Right renal cortex interstitium (tissue), 3 donors: ENCODE data around the gene TGM3. TPM values are rescaled to one million over a fixed set of nuclear protein-coding genes. Genes with fewer than 3 reads are reported as not detected.

ENCODE experiments used
- DNase-seq, 3 donors: peaks; one replicate each; pipeline ENCODE4 v3.0.0-alpha.2; 2013; ENCODE audit warnings: low read depth in 3 of 3, low spot score in 2 of 3
- polyA plus RNA-seq, 3 donors: library from polyadenylated mRNA; unstranded; fragments of 120-200 nt; gene quantifications; one replicate each; pipeline ENCODE4 v1.2.1, GENCODE V29; 2013; ENCODE audit not compliant: insufficient read length in 3 of 3

The TGM3 gene
- polyA plus RNA-seq, 3 donors, result 0.54 to 0.99 (median 0.86) TPM

DNA sequence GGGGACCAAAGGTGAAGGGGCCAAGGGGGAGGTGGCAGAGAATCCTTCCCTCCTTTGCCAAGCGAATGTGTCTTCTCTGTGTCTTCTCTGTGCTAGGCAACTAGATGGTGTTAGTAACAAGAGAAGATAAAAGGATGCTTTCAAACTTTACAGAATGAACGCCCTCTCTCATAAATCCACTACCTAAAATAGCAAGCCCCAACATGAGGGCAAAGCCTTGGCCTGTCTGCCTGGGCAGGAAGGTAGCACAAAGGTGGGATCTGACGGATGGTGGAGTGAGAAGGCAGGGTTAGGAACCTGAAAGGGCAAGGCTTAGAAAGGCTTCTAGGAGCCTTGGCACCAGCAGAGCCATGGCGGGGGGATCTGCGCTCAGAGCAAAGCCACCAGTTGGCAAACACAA is 13.6 kb upstream of the TGM3 start:
- DNase-seq, result no peak

DNA sequence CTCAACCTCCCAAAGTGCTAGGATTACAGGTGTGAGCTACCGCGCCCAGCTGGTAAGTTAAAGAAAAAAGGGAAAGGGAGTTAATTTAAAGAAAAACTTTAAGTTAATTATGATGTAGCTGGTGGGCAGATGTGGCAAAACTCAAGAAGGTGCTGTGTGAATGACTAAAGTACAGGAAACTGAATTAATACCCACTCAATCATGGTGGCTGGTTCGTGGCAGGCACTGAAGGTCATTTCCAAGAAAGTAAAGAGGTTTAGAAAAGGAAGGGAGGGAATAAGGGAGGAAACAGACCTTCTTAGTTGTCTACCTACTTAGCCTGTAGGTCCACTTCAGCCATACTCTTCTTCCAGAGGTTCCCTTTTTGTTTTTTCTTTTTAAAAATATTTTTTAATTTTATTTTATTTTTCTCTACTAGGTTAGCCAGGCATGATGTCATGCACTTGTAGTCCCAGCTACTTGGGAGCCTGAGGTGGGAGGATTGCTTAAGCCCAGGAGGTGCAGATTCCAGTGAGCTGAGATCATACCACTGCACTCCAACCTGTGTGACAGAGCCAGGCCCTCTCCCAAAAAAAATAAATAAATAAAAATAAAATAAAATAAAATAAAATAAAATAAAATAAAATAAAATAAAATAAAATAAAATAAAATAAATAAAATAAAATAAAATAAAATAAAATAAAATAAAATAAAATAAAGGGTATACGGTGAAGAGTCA is 11.9 kb upstream of the TGM3 start:
- DNase-seq, result no peak

DNA sequence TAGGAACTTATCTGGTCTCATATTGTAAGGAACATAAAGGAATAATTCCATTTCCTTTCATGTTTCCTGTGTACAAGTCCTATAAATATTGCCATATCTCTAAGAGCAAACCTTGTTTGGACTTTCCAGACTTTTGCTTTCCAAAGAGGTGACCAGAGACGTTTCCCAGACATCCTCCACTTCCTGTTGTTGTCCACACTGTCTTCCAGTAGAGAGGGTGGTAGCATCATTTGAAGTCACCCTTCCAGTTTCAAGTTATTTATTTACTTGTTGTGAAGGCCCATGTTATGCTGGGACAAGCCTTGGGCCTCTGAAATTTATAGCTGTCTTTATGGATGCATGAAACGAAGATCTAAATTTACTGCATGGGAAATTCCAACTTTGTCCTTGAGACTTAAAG is 10.6 kb upstream of the TGM3 start:
- no peak for DNase-seq

DNA sequence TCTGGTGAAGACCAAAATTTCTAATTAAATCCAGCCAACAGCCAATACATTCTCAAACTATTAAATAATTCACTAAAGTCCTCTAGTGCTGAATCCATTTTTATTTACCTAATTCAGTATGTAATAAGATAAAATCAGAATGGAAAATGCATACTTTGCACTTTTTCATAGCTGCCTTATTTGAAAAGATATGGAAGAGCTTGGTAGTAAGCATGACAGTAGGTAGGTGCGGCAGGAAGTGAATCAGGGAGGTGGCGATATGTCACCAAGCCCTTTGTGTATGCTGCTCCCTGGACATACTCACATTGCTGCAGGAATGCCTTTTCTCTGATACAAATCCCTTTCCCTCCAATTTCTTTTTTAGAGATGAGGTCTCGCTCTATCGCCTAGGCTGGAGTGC is 10.2 kb upstream of the TGM3 start:
- no peak for DNase-seq

DNA sequence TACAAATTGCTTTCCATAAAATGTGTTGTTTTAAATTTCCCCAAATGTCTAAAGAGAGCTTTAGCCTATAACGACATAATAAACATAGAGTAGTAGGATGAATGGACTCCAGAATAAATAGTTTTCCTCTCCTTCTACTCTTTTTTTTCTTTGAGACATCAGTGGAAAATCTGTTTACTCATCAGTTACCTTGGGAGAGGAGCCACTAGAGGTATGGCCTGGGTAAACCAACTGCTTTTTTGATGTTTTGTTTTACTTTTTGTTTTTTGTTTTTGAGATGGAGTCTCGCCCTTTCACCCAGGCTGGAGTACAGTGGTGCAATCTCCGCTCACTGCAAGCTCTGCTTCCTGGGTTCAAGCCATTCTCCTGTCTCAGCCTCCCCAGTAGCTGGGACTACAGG is 8.3 kb upstream of the TGM3 start:
- no peak for DNase-seq

DNA sequence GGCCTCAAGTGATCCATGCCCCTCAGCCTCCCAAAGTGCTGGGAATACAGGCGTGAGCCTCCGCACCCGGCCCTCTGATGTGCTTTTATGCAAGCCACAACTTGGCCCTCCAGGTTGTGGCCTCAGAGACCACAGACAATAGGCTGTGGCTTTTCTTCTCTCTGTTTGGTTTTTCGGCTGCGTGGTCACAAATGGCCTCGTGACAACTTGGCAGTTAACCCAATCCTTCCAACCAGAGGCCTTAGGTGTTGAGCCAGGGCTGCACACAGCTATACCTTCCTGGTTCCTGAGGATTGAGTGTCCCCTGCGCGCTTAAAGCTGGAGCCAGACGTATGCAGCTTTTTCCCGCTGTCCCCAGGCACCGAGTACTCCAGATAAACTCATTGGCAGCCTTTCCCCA is 6.3 kb upstream of the TGM3 start:
- no peak for DNase-seq

DNA sequence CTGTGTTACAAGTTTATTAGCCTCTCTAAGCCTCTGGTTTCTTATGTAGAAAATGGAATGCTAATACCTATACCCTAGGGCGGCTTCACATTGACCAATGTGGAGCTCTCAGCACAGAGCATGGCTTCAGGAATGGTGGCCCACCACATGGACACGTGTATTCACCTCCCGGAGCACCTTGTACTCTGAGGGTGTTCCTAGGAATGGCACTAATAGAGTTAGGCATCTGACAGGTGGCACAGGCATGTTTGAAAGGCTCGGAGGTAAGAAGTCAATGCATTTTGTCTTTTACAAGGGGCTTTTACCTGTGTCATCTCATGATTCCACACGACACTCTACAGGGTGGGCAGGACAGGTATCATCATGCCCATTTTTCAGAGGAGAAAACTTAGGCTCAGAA is 5.3 kb upstream of the TGM3 start:
- no peak for DNase-seq

DNA sequence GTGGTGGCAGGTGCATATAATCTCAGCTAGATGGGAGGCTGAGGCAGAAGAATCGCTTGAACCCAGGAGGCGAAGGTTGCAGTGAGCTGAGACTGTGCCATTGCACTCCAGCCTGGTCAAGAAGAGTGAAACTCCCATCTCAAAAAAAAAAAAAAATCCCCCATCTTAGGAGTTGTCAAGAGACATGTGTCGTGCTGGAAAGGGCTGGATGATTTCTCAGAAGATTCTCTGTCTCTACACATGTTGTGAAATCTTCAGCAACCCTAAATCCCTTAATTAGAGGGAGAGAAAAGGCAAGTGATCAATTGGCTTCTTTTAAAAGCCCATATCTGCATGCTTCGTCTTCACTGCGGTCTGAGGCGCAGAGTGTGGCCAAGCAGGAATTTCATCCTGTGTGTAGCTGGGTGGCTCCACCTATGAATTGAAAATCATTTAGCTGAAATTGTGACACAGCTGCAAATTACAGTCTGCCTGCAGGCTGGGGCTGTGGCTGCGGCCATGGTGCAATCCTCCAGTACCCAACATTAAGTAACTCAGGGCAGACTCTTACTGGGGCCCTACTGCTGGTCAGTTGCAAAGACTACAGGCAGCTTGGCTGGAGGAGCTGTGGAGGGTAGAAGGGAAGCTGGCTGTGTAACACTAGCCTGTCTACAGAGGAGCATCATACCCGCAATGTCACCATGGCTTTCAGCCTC is 3.2 kb upstream of the TGM3 start:
- DNase-seq, result no peak

DNA sequence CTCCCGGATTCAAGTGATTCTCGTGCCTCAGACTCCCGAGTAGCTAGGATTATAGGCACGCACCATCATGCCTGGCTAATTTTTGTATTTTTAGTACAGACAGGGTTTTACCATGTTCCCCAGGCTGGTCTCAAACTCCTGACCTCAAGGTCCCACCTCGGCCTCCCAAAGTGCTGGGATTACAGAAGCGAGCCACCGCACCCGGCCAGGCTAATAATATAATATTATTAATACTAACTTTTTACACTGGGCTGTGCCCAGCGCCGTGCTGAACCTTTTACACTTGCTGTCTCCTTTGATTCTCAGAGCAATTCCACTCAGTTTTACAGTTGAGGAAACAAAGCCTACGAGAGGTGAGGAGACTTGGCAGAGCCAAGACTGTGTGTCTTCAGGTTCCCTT is 2.3 kb upstream of the TGM3 start:
- DNase-seq, result no peak

DNA sequence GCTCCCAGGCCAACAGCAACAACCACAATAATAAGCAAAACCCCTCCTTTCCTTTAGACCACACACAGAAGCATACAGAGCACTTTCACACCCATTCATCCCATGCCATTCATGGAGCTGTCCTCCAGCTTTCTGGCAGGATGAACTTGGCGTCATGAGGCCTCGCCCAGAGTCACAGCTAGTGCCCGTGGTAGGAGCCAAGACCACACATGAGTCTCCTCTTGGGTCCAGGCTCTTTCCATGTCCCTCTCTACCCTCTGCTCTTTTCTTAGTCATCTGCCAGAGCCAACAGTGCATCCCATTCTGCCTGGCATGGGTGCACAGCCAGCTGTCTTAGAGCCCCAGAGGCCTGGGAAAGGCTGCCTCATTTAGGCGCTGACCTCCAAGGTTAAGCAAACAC is 1.8 kb upstream of the TGM3 start:
- no peak for DNase-seq

DNA sequence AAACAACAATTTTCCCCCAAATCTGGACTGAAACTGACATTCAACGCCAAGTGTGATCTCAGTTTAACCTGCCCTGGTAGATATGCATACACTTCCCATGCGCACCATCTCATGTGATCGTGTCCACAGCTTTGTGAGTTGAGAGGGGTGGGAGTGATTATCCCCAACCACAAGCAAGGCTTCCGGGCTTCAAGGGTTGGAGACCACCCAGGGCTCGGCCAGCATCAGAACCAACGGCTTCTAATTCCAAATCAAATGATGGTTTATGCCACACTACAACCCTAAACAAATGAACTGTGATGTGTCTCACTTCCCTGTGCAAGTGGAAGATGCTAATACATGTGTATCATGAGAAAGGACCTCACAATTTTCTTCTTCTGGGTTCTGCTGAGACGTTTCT is 515 bp upstream of the TGM3 start:
- DNase-seq, result no peak

DNA sequence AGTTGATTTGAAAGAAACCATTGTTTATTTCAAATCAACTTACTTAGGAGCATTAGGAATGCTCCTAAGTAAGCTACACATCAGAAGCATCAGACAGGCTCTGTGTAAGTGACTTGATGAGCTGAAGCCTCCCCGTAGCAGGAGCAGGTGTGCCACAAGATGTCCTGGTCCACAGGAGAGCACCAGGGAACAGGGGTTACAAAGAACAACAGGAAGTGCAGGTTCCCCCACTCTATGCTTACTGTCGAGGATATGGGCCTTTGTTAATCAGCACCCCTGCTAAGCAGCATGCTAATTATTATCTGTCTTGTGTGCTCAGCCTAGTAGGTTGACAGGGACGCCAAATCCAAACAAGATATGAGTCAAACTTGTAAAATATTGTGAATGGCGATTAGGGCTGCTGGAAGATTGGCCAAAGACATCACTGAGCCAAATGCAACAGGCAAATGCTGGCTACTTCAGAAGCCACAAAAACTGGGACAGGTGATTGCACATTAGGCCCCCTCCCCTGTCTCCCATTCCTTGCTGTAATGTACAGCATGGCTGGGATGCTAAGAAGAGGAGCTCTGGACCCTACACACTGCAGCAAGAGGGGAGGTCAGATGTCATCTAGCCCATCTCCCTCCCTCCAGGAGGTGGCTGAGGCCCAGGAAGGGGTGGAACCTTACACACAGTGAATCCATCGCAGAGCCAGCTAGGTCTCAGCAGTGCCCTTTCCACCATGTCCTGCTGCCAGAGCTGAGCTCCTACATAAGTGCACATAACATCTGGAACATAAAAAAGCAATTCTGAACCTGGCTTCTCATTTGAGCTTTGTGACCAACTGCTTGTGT is 939 bp downstream of the TGM3 start:
- DNase-seq, result no peak

DNA sequence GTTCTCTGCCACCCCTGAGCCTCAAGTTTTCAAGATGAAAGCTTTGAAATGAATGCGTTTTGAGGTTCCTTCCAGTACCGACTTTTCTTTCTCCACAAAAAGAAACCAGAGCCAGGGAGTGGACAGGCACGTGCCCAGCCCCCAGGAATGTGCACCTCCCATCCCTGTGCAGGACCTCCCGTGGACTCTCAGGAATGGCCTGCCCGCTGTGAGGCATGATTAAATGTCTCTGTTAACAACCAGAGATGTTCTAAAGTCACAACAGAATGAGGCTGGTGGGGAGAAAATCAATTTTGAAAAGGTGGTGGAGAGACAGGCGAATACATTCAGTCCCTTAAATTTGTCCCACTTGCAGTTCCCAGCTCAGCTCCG is 1.5 kb downstream of the TGM3 start:
- no peak for DNase-seq

DNA sequence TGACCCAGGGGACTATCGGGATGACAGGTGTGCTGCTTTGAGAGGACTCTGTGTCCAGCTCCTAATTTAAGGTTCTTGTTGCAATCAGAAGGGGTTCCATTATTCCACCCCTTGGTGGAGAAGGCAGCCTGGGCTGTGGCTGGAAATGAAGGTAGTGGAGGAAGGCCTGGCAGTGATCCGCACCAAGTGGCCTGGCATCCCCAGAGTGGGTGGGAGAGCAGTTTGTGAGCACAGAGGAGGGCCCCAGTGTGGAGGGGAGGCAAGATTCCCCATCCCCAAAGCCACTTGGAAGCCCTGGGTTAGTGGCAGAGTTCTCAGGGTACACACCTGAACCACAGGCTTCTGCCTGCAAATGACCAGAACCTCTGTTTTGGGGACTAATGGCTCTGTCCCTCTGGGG is 2.3 kb downstream of the TGM3 start:
- no peak for DNase-seq

DNA sequence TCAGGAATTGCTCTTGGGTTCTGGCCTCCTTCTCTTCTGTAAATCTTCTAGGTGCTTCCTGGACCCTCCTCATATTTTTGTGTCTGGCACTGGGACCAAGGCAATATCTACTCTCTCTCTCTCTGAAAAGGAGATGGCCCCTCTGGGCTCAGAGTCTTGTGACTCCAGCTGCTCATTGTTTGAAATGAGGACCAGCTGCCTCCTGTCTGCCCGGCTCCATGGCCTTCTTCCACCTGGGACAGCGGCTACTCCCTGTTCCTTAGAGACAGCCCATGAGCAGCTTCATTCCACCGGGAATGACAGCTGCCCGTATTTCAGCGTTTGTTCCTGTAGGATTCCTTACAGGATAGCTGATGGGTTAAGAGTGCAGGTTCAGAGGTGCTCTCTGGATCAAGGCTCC is 2.9 kb downstream of the TGM3 start:
- no peak for DNase-seq

DNA sequence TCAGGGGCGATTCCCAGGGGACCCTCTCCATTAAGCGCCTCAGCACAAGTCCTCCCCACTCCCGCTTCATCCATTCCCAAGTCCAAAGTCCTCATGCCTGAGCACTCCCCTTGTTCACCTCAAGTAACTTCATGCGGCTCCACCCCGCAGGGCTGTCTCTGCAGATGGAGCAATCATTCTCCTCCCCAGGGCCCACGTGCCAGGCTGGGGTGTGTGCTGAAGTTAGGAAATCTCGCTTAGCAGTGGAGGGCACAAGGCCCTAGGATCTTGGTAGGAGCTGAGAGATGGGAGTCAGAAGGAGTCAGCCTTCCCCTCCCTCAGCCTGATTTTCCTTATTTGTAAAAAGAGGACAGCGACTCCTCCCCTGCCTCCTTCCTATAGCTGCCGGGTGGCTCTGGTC is 3.5 kb downstream of the TGM3 start:
- DNase-seq, result no peak

DNA sequence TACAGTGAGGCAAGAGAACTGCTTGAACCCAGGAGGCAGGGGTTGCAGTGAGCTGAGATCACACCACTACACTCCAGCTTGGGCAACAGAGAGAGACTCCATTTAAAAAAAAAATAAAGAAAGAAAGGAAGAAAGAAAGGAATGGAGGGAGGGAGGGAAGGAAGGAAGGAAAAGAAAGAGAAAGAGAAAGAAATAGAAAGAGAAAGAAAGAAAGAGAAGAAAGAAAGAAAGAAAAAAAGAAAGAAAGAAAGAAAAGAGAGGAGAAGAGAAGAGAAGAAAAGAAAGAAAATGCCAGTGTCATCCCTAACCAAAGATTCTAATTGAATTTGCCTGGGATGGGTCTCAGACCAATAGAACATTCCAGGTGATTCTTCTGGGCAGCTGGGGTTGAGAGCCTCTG is 4.2 kb downstream of the TGM3 start:
- DNase-seq, result no peak

DNA sequence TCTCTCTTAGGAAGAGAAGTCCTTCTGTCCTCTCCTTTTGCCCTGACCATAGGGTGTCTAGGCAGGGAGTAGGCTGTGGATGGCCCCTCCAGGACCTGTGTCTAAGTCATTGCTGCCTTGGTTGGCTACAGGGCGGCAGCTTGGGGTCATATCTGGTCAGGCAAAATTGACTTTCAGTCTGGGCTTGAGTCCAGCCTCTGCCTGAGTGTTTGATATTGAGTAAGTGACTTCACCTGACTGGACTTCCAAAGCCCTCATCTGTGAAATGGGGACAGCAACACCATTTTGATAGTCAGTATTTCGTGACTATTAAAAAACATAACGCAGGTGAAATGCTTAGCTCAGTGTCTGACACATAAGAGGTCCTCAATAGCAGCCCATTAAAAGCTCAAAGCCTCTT is 4.6 kb downstream of the TGM3 start:
- no peak for DNase-seq

DNA sequence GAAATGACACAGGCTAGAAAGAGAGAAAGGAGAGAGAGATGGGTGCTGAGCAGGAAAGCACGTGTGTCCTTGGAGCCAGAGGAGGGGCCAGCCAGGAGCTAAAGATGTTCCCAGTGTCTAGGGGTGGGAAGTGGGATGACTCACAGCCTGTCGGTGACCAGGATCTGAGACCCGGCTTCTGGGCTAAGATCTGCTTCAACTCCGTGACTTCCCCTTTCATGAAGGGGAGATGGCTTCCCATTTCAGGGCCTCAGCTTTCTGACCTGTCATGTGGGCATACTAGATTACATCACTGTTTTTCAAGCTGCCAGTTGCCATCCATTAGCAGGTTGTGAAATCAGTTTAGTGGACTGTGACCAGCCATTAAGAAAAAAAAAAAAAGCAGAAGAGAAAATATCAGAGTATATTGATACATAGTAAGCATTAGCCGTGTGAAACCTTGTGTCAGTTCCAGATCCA is 5.4 kb downstream of the TGM3 start:
- DNase-seq, result no peak

DNA sequence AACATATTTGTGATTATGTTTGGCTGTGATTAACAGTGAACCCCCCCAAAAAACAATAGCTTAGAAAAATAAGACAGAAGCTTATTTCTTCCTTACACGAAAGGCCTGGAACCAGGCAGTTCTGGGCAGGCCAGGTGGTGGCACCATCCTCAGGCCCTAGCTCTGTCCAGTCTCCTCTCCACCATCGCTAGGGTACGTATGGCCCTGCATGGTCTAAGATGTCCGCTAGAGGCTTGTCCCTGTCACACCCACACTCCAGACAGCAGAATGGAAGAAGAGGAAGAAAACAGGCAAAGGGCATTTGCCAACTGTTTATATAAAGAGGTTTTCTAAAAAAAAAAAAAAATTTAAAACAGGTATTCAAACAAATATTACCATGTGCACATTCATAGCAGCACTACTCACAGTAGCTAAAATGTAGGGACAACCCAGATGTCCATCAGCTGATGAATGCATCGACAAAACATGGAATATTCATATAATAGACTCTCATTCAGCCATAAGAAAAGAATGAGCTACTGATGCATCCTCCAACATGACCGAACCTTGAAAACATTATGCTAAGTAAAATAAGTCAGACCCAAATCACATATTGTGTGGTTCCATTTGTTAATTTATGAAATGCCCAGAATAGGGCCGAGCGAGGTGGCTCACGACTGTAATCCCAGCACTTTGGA is 6.7 kb downstream of the TGM3 start:
- DNase-seq, result no peak

DNA sequence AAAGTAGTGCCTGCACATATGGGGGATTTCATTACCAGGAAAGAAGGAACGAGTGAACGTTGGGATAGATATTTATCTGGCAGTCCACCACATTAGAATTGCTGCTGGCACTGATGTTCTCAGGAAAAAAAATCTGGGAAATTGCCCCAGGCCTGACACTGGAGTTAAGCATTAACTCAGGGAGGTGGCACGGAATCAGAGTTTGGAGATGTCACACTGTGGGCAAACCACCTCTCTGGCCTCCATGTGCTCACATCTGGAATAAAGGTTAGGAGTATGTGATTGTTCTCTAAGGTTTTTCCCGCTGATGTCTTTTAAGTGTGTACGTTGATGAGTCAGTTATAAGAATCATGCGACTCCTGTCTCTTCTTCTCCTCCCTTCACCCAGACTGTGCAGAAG is 7.9 kb downstream of the TGM3 start:
- DNase-seq, result no peak
